ENCODE data around the gene ARL8A. TPM values are rescaled to one million over a fixed set of nuclear protein-coding genes. Genes with fewer than 3 reads are reported as not detected.

ARL8A gene
- total RNA-seq, 1 donor from 2014 or later: 67.8 TPM

- intact Hi-C loops (cut with micrococcal nuclease): loop anchor here (1.0 to 5.0 kb wide), 4 partner anchors 9 to 317 kb away; partner anchors contain the start of genes IPO9 and TIMM17A
Measured at GRCh38 chr1:202143768-202144401, 652 bp downstream of the ARL8A start.

GRCh38 chr1:202143011-202143767 lies 1.3 kb downstream of the ARL8A start:
- intact Hi-C loops (cut with micrococcal nuclease): loop anchor here (1.0 to 5.0 kb wide), 3 partner anchors 8 to 316 kb away; partner anchors contain the start of gene IPO9

DNA sequence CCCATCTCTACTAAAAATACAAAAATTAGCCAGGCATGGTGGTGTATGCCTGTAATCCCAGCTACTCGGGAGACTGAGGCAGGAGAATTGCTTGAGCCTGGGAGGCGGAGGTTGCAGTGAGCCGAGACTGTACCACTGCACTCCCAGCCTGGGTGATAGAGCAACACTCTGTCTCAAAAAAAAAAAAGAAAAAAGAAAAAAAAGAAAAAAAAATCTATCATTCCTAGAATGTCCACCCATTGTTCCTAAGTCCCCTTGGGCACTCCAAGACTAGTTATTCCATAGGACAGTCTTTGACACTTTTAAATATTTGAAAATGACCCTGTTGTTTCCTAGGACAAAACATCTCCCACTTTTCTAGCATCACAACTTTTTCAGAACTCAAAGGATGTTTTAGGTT lies 3.1 kb downstream of the ARL8A start:
- intact Hi-C loops (cut with micrococcal nuclease): loop anchor here (5.0 kb wide), 1 partner anchor 314 kb away; the partner anchor contains the start of gene IPO9

- intact Hi-C loops (cut with micrococcal nuclease): loop anchor here (5.0 kb wide), 1 partner anchor 314 kb away; the partner anchor contains the start of gene IPO9
Measured at GRCh38 chr1:202140833-202141232, 3.7 kb downstream of the ARL8A start.

DNA sequence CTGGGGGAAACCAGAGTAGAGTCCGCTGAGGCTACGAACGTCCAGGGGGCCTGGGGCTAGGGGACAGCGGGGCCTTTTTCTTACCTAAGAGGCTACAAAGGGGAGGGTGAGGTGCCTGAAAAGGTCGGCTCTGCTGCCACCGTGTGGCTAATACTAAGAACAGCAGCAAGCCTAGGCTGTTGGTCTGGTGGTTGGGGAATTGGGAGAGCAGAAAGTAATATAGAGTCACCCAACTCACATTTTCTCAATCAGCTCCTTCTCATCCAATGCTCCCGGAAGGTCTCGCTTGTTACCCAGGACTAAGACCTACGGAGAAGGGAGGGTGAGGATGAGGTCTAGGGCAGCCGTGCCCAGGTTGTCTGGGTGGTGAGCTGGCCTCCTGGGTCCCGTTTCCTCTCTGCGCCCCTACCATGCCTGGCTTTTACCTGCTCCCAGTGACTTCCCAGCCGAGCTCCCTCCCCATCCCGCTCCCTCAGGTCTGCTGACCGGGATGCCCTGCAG lies 9.3 kb downstream of the ARL8A start:
- intact Hi-C loops (cut with micrococcal nuclease): loop anchor here (1.0 to 2.0 kb wide), 5 partner anchors 8 to 256 kb away; no protein-coding TSS in a partner anchor

- intact Hi-C loops (cut with micrococcal nuclease): loop anchor here (1.0 to 2.0 kb wide), 5 partner anchors 9 to 256 kb away; no protein-coding TSS in a partner anchor
Measured at GRCh38 chr1:202134645-202135172, 9.8 kb downstream of the ARL8A start.

- intact Hi-C loops (cut with micrococcal nuclease): loop anchor here (2.0 kb wide), 1 partner anchor 255 kb away; no protein-coding TSS in a partner anchor
Measured at GRCh38 chr1:202133989-202134388, 10.5 kb downstream of the ARL8A start.

DNA sequence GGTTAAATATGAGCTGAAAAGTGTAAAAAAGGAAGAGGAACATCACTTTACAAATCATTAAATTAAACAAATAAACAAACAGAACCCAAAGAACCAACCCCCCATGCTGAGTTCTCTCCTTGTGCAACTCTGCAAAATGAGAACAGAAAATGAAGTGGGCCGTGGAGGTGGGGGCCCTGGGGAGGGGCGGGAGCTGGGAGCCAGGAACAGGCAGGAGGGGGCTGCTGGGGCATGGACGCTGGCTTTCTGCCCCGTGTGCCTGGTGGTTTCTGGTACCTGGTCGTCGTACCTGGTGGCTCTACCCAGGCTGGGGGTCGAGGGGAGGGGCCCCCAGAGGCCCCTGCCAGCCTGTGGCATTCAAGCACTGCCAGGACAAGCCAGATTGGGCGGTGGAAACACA lies 11.0 kb downstream of the ARL8A start:
- intact Hi-C loops (cut with micrococcal nuclease): no loop called here

DNA sequence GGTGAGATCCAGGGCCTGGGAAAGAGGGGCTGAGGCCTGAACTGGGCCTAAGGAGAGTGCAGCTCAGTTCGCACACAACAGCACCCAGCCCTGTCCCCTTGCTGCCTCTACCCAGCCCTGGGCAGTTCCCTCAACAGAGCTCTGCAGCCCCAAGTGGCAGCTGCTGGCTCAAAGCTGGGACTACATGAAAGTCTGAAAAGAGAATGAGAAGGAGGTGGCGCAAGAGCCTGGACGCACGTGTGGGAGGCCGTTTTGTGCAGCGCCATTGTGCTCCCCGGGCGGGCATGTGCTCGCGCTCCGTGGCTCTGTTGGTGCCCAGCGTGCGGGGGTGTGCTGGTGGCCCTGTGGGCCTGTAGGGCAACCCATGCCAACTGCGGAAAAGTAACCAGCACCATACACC lies 11.5 kb downstream of the ARL8A start:
- intact Hi-C loops (cut with micrococcal nuclease): no loop called here

GRCh38 chr1:202131956-202132821 lies 12.3 kb downstream of the ARL8A start:
- intact Hi-C loops (cut with micrococcal nuclease): no loop called here

DNA sequence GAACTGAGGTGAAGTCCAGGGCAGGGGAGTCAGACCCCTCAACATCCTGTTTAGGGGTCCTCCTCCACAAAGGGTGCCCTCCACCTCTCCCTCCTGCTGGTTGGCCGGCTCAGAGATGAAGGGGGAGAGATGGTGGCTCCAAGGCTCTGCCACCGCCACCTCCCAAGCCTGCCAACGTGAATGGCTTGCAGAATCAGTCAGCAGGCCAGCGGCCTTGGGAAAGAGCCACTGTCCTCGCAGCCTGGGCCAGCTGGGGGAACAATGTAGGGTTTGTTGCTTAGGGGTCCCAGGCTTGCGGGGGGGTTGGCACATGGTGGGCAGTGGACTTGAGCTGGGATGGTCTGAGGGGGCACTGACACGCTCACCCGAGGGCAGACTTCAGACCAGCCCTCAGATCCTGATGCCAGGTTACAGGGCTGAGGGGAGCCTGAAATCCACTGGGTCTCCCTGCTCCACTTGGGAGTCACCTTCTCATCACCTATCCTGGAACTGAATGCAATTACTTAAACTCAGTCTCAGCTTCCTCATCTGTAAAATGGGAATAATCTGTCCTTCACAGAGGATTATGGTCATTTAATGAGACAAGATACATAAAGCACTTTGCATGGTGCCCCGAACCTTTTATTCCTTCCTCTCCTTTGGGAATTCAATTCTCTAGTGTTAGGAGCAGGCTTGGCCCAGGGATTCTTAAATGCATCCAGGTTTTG lies 13.6 kb downstream of the ARL8A start:
- intact Hi-C loops (cut with micrococcal nuclease): no loop called here

DNA sequence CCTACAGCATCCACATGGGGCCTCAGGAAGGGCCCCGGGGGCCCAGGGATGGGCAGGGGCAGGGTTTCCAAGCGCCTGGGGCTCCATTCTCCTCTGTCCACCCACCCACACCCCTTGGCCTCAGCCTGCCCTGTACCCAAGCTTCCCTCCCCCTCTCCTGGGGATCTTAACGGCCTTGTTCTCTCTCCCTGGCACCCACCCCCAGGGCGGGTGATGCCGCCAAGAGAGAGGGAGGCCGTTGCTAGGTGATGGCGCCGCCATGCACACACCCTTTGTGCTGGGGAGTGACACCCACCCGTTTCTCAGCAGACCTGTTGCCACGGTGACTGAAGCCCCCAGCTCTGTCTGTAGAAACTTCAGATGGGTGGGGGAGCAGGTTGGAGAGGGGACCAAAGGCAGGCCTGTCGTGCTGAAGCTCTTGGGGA lies 14.2 kb downstream of the ARL8A start:
- intact Hi-C loops (cut with micrococcal nuclease): no loop called here

DNA sequence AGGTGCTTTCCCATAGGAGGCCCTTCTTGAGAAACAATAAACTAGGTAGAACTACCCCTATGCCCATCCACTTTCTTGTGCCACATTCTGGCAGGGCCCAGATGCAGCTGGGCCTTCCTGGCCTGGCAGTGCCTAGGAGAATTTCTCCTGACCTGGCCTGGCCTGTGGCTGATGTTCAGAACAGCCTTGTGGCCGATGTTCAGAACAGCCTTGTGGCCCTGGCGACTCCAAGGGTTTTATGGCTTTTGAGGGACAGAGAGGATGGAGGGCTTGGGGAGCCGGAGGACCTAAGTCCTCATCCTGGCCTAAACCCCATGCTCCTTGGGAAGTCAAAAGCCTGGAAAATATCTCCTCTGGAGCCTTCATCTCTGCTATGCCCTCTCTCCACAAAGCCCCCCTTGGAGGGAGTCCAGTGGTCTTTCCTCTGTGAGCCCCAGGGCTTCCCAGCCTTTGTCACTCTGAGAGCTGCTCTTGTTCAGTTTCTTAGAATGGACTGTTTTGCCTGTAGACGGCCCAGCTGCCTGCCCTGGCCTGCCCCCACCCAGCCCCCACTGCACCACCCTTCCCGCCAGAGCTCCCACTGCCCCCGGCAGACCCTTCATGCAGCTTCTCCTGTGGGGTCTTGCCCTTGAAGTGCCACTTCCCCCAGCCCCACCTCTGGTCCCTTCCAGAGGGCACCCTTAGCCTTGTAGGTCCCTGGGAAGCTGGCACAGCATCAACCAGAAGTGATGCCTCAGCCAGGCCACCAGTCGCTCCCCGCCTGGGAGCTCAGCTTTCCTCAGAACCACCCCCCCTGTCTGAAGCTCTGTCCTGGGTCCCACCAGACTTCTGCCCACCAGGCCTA lies 14.9 kb downstream of the ARL8A start:
- intact Hi-C loops (cut with micrococcal nuclease): no loop called here

- intact Hi-C loops (cut with micrococcal nuclease): no loop called here
Measured at GRCh38 chr1:202127836-202128622, 16.5 kb downstream of the ARL8A start.

DNA sequence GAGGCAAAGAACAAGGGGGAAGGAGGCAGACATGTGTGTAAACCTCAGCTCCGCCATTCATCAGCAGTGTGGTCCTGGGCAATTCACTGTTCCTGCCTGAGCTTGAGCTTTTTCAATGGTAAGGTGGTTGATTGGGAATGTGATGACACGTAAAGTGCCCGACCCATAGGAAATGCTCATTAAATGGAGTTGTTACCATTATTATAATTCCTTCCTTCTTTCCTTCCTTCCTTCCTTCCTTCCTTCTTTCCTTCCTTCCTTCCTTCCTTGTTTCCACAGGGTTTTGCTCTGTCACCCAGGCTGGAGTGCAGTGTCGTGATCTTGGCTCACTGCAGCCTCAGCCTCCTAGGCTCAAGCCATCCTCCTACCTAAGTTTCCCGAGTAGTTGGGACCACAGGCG lies 17.5 kb downstream of the ARL8A start:
- intact Hi-C loops (cut with micrococcal nuclease): no loop called here

- intact Hi-C loops (cut with micrococcal nuclease): no loop called here
Measured at GRCh38 chr1:202126426-202126825, 18.1 kb downstream of the ARL8A start.

DNA sequence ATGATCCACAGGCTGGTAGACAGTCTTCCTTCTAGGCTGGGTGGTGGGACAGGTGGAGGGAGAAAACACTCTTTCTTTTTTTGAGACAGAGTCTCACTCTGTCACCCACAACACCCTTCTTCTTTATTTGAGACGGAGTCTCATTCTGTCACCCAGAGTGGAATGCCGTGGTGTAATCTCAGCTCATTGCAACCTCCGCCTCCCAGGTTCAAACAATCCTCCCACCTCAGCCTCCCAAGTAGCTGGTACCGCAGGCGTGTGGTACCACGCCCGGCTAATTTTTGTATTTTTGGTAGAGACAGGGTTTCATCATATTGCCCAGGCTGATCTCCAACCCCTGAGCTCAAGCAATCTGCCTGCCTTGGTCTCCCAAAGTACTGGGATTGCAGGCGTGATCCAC lies 18.9 kb downstream of the ARL8A start:
- intact Hi-C loops (cut with micrococcal nuclease): no loop called here

DNA sequence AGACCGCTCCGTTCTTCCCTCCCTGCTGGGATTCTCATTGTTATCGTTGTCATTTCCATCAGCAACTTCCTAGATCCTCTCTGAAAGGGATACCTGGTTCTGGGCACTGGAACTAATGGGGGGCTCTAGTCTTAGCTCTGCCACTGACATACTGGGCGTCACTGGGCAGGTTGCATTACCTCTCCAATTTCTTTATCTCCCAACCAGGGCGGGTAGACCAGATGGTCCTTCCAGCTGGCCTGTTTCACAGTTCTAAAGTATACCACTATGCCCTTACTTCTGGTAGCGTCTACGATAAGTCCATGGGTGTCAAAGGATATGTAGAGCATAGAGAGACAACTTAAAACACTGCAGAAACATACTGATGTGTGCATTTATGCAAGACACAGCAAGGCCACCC lies 20.4 kb downstream of the ARL8A start:
- intact Hi-C loops (cut with micrococcal nuclease): no loop called here
